ENCODE data around the gene DGKH.

DNA sequence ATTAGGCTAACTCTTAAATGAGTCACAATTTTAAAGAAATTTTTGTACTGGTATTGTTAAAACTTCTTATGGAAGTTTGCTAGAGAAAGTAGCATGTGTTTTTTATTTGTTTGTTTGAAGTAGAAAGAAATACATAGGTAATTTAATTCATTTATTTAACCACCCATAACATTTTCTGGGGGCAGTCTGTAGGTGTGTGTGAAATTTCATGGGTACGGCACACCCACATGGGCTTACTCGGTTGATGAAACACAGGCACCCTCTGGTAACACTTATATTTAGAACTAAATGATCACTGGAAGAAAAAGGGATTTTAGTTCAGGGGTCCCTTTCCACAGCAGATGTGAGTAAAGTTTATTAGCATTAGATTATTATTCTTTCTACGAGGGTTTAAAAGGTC, 88.1 kb downstream of the DGKH start:
- TF ChIP-seq POLR2AphosphoS5 (IDR thresholded peaks at IDR 0.05) = no peak
- TF ChIP-seq, protein P1, sequence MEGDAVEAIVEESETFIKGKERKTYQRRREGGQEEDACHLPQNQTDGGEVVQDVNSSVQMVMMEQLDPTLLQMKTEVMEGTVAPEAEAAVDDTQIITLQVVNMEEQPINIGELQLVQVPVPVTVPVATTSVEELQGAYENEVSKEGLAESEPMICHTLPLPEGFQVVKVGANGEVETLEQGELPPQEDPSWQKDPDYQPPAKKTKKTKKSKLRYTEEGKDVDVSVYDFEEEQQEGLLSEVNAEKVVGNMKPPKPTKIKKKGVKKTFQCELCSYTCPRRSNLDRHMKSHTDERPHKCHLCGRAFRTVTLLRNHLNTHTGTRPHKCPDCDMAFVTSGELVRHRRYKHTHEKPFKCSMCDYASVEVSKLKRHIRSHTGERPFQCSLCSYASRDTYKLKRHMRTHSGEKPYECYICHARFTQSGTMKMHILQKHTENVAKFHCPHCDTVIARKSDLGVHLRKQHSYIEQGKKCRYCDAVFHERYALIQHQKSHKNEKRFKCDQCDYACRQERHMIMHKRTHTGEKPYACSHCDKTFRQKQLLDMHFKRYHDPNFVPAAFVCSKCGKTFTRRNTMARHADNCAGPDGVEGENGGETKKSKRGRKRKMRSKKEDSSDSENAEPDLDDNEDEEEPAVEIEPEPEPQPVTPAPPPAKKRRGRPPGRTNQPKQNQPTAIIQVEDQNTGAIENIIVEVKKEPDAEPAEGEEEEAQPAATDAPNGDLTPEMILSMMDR (IDR thresholded peaks at IDR 0.05) = no peak

All from upper lobe of left lung (tissue), 4 donors.